Measurements from ENCODE around the gene MDGA2.

Gene MDGA2

GRCh38 chr14:47675466-47676314 is at the start of gene MDGA2:
MDGA2 (minus strand) TSS chr14:47675605.
- DNase-seq (ENCODE audit: extremely low spot score) = peak; percentile 10
- ChIA-PET POLR2A (no interaction called here), CTCF (no interaction called here)
- TF ChIP-seq CTCF (IDR thresholded peaks at IDR 0.05; ENCODE audit: control extremely low read depth, extremely low read depth, low read depth, missing control alignments) = no peak

GRCh38 chr14:47722929-47723693 is 47.7 kb upstream of the MDGA2 start:
- no peak for TF ChIP-seq CTCF (IDR thresholded peaks at IDR 0.05; ENCODE audit: control extremely low read depth, extremely low read depth, low read depth, missing control alignments)
- ChIA-PET CTCF (no interaction called here), POLR2A (no interaction called here)
- no peak for DNase-seq (ENCODE audit: extremely low spot score)

GRCh38 chr14:47720281-47720680 is 44.9 kb upstream of the MDGA2 start:
- no peak for TF ChIP-seq CTCF (IDR thresholded peaks at IDR 0.05; ENCODE audit: control extremely low read depth, extremely low read depth, low read depth, missing control alignments)
- CTCF ChIA-PET = no interaction called here
- DNase-seq (ENCODE audit: extremely low spot score) = no peak
- POLR2A ChIA-PET = no interaction called here

- no peak for TF ChIP-seq CTCF (IDR thresholded peaks at IDR 0.05; ENCODE audit: control extremely low read depth, extremely low read depth, low read depth, missing control alignments)
- POLR2A ChIA-PET = no interaction called here
- CTCF ChIA-PET = no interaction called here
- no peak for DNase-seq (ENCODE audit: extremely low spot score)
These were observed 39.9 kb upstream of the MDGA2 start for GRCh38 chr14:47715330-47715729.

GRCh38 chr14:47710581-47710980 is 35.2 kb upstream of the MDGA2 start:
- ChIA-PET CTCF (no interaction called here), POLR2A (no interaction called here)
- DNase-seq (ENCODE audit: extremely low spot score) = no peak
- no peak for TF ChIP-seq CTCF (IDR thresholded peaks at IDR 0.05; ENCODE audit: control extremely low read depth, extremely low read depth, low read depth, missing control alignments)

DNA sequence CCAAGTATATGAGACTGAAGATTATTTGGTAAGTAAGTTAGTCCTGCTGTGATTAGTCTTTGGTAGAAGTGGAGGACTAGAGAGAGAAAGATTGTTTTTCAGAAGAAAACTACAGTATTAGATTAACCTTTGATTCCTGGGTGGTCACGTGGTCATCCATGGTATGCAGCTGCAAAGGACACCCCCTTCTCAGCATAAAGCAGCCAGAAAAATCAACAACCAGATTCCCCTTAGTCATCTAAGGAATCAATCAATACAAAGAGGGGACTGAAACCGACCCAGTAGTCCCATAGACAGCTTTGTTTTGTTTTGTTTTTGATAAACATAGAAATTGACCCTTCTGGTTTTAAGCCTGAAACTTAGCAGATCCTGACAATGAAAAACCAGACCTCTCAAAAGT is 30.3 kb upstream of the MDGA2 start:
- DNase-seq (ENCODE audit: extremely low spot score) = no peak
- ChIA-PET CTCF (no interaction called here), POLR2A (no interaction called here)
- TF ChIP-seq CTCF (IDR thresholded peaks at IDR 0.05; ENCODE audit: control extremely low read depth, extremely low read depth, low read depth, missing control alignments) = no peak

Data from GM10248 (cell line).